Adipose tissue (tissue), 3 donors: ENCODE results near the gene TMC1. TPM values are rescaled to one million over a fixed set of nuclear protein-coding genes. Genes with fewer than 3 reads are reported as not detected.
"Not testable (repeated sequence)": the region's sequence is repeated elsewhere in the genome, so short reads cannot be mapped to it uniquely, and the experiment has no call there.

ENCODE experiments used
- H3K27ac ChIP-seq: one replicate; pipeline ENCODE4 v1.5.1; 2013; ENCODE audit warnings: low read depth, low read length
- WGBS, 3 donors: extraction: QIAGEN DNeasy Blood & Tissue Kit; methylation state at CpG; one replicate each; pipeline ENCODE4 v1.1.7; 2013; 5-methylcytosine and 5-hydroxymethylcytosine counted together
- polyA plus RNA-seq, 3 donors: library from polyadenylated mRNA; stranded (reverse); fragments of 200-250 nt; gene quantifications; one replicate each; pipeline ENCODE4 v1.2.3, GENCODE V29; 2013
- donor health status: healthy with polysubstance abuse.
- donor health status: Bipolar disorder and iron deficiency.
- donor health status: healthy.

The TMC1 gene
- polyA plus RNA-seq = 1 to 10 TPM in 1 of 3 donors, under 1 TPM in 1, not detected in 1; 0.19 to 1.9 TPM

- not testable (repeated sequence) for H3K27ac ChIP-seq
- WGBS, 3 donors = 98 to 99% (median 98%) methylated on average over 17 of the region's 17 CpGs
These were observed at the start of gene TMC1 for GRCh38 chr9:72521416-72521815. Gene TMC1 (plus strand): TSS chr9:72521608. CDS start chr9:72648649, 127,041 bp downstream.

- WGBS, 3 donors = 35 to 74% (median 42%) methylated on average over 1 of the region's 1 CpG
- H3K27ac ChIP-seq = no peak overlapping the region
These were observed 47.7 kb upstream of the TMC1 start for GRCh38 chr9:72473474-72474261.

- 62 to 79% (median 67%) methylated on average over 2 of the region's 2 CpGs for WGBS, 3 donors
- H3K27ac ChIP-seq = no peak overlapping the region
These were observed 46.7 kb upstream of the TMC1 start for GRCh38 chr9:72474676-72475075.

GRCh38 chr9:72476100-72476499 is 45.3 kb upstream of the TMC1 start:
- WGBS, 3 donors = 76 to 92% (median 92%) methylated on average over 3 of the region's 3 CpGs

GRCh38 chr9:72476617-72477437 is 44.6 kb upstream of the TMC1 start:
- 80 to 89% (median 88%) methylated on average over 2 of the region's 2 CpGs for WGBS, 3 donors
- H3K27ac ChIP-seq = no peak overlapping the region

More at GRCh38 chr9:72476100-72476499, 45.3 kb upstream of the TMC1 start:
- H3K27ac ChIP-seq = no peak overlapping the region

GRCh38 chr9:72477930-72478518 is 43.4 kb upstream of the TMC1 start:
- no peak overlapping the region for H3K27ac ChIP-seq
- WGBS, 3 donors = 52 to 59% (median 53%) methylated on average over 4 of the region's 4 CpGs

GRCh38 chr9:72478966-72479365 is 42.4 kb upstream of the TMC1 start:
- no peak overlapping the region for H3K27ac ChIP-seq
- WGBS, 3 donors = 38 to 80% (median 46%) methylated on average over 1 of the region's 1 CpG

- not testable (repeated sequence) for H3K27ac ChIP-seq
- WGBS, 3 donors = 96 to 98% (median 97%) methylated on average over 19 to 25 of the region's 25 CpGs
These were observed 41.1 kb upstream of the TMC1 start for GRCh38 chr9:72480261-72480660.

GRCh38 chr9:72480921-72481320 is 40.5 kb upstream of the TMC1 start:
- 82 to 93% (median 93%) methylated on average over 1 of the region's 1 CpG for WGBS, 3 donors
- H3K27ac ChIP-seq = no peak overlapping the region

- no peak overlapping the region for H3K27ac ChIP-seq
- WGBS, 3 donors = 68 to 77% (median 69%) methylated on average over 3 of the region's 3 CpGs
These were observed 35.4 kb upstream of the TMC1 start for GRCh38 chr9:72485821-72486593.

GRCh38 chr9:72486594-72486955 is 34.8 kb upstream of the TMC1 start:
- WGBS, 3 donors = 53 to 69% (median 66%) methylated on average over 1 of the region's 1 CpG
- H3K27ac ChIP-seq = no peak overlapping the region

GRCh38 chr9:72487665-72488064 is 33.7 kb upstream of the TMC1 start:
- WGBS, 3 donors = 73 to 89% (median 87%) methylated on average over 4 of the region's 4 CpGs
- not testable (repeated sequence) for H3K27ac ChIP-seq

- 93 to 100% (median 94%) methylated on average over 1 of the region's 1 CpG for WGBS, 3 donors
- H3K27ac ChIP-seq = no peak overlapping the region
These were observed 31.4 kb upstream of the TMC1 start for GRCh38 chr9:72489986-72490385.

- 90 to 100% (median 94%) methylated on average over 2 of the region's 2 CpGs for WGBS, 3 donors
- no peak overlapping the region for H3K27ac ChIP-seq
These were observed 30.2 kb upstream of the TMC1 start for GRCh38 chr9:72491242-72491641.

- no peak overlapping the region for H3K27ac ChIP-seq
These were observed 27.4 kb upstream of the TMC1 start for GRCh38 chr9:72494051-72494450.

- WGBS, 3 donors = 81 to 85% (median 83%) methylated on average over 9 of the region's 9 CpGs
These were observed 23.9 kb upstream of the TMC1 start for GRCh38 chr9:72497447-72498046.

GRCh38 chr9:72506615-72507014 is 14.8 kb upstream of the TMC1 start:
- H3K27ac ChIP-seq = no peak overlapping the region
- WGBS, 3 donors = 77 to 97% (median 77%) methylated on average over 3 of the region's 3 CpGs

More at GRCh38 chr9:72497447-72498046, 23.9 kb upstream of the TMC1 start:
- no peak overlapping the region for H3K27ac ChIP-seq

- 54 to 70% (median 60%) methylated on average over 1 of the region's 1 CpG for WGBS, 3 donors
- no peak overlapping the region for H3K27ac ChIP-seq
These were observed 12.4 kb upstream of the TMC1 start for GRCh38 chr9:72509053-72509452.
